Tibial artery (tissue), 4 donors: ENCODE measurements around the gene ZCCHC14.
"Not testable (repeated sequence)": the region's sequence is repeated elsewhere in the genome, so short reads cannot be mapped to it uniquely, and the experiment has no call there.

Source experiments
- DNase-seq, 2 donors: peaks; one replicate each; pipeline ENCODE4 v3.0.0-alpha.2; 2019
- H3K27ac ChIP-seq, 2 donors: fragments of 200-600 bp; sonication (generic) in 1 of 2; 1 replicate in 1 of 2; 2 replicates in 1 of 2; pipeline ENCODE4 v1.5.1; 2018 to 2019; ENCODE audit warnings: mild to moderate bottlenecking in 1 of 2
- H3K27me3 ChIP-seq, 2 donors: fragments of 200-600 bp; sonication (generic) in 1 of 2; one replicate each; pipeline versions ENCODE4 v1.5.1 to v1.6.0; 2016 to 2019
- H3K36me3 ChIP-seq, 3 donors: fragments of 200-600 bp; sonication (generic) in 2 of 3; one replicate each; pipeline ENCODE4 v1.5.1; 2016 to 2019; ENCODE audit warnings: mild to moderate bottlenecking in 2 of 3
- H3K4me1 ChIP-seq, 4 donors: fragments of 200-600 bp; sonication (generic) in 2 of 4; 1 replicate in 3 of 4; 2 replicates in 1 of 4; pipeline ENCODE4 v1.5.1; 2016 to 2019
- H3K4me3 ChIP-seq, 2 donors: fragments of 200-600 bp; sonication (generic) in 1 of 2; 1 replicate in 1 of 2; 2 replicates in 1 of 2; pipeline ENCODE4 v1.5.1; 2018 to 2019; ENCODE audit warnings: mild to moderate bottlenecking in 2 of 2
- H3K9me3 ChIP-seq, 3 donors: fragments of 200-600 bp; sonication (generic) in 1 of 3; one replicate each; pipeline ENCODE4 v1.5.1; 2016 to 2019
- intact Hi-C: fragments of 100-400 bp; cut with DNase I; formaldehyde crosslinking; loops from one replicate; pipeline ENCODE4 v1.15.0; 2023; ENCODE audit warnings: low total_unique reads
- TF ChIP-seq, protein P1 (sequence below), 2 experiments: fragments of 200-600 bp in 1 of 2; fragments of 450-650 bp in 1 of 2; IDR thresholded peaks; one replicate each; pipeline ENCODE4 v1.5.1; 2017 to 2019; ENCODE audit warnings: antibody characterized with exemption in 2 of 2, mild to moderate bottlenecking in 1 of 2, moderate library complexity in 1 of 2

The ZCCHC14 gene

DNA sequence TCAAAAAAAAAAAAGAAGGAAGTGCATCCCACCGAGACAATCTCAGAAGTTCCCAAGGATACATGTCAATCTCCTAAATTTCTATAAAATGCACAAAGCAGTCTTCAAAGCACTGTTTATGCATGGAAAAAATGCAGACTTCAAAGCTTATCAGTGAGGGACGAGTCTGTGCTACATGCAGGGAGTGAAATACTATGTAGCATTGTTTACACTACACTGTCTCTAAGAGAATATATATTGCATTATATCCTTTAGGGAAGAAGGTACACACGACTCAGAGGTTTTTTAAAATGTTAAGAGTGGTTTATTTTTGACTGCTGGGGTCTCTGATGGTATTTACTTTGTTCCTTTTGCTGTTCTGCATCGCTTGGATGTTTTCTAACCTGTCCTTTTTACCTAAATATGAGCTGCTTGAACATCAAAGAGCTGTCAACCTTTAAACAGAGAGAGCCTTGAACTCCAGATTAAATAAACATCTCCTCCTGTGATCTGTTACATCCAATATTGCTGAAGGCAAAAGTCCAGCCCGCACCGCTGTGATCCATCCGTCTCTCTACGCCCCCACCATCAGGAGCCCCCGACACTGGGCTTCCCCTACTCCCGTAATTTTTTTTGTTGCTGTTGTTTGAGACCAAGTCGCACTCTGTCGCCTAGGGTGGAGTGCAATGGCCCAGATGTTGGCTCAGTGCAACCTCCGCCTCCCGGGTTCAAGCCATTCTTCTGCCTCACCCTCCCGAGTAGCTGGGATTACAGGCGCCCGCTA lies 110.6 kb downstream of the ZCCHC14 start:
- Histone ChIP-seq H3K27me3 (no peaks in the 10 kb centered on the region), H3K4me1 (peaks cover 0 to 59% (median 42%) of the 10 kb centered on the region in 4 donors), H3K27ac (peak overlapping the region; percentile 87 to 97), H3K9me3 (no peaks in the 10 kb centered on the region), H3K36me3 (no peaks in the 10 kb centered on the region), H3K4me3 (peak overlapping the region; percentile 73 to 95)
- TF ChIP-seq, protein P1, sequence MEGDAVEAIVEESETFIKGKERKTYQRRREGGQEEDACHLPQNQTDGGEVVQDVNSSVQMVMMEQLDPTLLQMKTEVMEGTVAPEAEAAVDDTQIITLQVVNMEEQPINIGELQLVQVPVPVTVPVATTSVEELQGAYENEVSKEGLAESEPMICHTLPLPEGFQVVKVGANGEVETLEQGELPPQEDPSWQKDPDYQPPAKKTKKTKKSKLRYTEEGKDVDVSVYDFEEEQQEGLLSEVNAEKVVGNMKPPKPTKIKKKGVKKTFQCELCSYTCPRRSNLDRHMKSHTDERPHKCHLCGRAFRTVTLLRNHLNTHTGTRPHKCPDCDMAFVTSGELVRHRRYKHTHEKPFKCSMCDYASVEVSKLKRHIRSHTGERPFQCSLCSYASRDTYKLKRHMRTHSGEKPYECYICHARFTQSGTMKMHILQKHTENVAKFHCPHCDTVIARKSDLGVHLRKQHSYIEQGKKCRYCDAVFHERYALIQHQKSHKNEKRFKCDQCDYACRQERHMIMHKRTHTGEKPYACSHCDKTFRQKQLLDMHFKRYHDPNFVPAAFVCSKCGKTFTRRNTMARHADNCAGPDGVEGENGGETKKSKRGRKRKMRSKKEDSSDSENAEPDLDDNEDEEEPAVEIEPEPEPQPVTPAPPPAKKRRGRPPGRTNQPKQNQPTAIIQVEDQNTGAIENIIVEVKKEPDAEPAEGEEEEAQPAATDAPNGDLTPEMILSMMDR (IDR thresholded peaks at IDR 0.05): no peak
- intact Hi-C loops: loop anchor here (5.0 to 10.0 kb wide), 3 partner anchors 65 to 1827 kb away; partner anchors contain the start of gene C16orf95
- no peak for DNase-seq

DNA sequence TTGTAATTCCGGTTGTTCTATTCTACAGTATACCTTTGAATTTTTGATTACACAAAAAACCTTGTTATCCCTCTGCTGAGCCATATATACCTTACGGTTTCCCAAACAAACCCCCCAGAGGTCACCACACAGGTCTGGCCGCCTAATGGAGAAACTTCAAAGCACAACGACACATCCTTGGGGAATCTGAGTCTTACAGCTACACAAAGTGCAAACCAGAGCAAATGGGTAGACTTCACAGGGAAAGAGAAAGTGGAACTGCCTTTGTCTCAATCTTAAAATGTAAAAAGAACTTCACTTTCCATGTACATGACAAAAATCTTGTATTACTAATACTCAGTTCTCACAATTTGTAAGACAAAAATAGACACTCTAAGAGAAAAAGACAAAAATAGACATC lies 111.9 kb downstream of the ZCCHC14 start:
- Histone ChIP-seq H3K36me3 (no peaks in the 10 kb centered on the region), H3K27ac (peak overlapping the region; percentile 87 to 97), H3K9me3 (no peaks in the 10 kb centered on the region), H3K27me3 (no peaks in the 10 kb centered on the region), H3K4me1 (peaks cover 0 to 62% (median 44%) of the 10 kb centered on the region in 4 donors), H3K4me3 (peak overlapping the region; percentile 73 to 95)
- no peak for DNase-seq
- intact Hi-C loops: loop anchor here (5.0 to 10.0 kb wide), 3 partner anchors 64 to 1826 kb away; partner anchors contain the start of gene C16orf95
- TF ChIP-seq, protein P1 (IDR thresholded peaks at IDR 0.05): no peak

DNA sequence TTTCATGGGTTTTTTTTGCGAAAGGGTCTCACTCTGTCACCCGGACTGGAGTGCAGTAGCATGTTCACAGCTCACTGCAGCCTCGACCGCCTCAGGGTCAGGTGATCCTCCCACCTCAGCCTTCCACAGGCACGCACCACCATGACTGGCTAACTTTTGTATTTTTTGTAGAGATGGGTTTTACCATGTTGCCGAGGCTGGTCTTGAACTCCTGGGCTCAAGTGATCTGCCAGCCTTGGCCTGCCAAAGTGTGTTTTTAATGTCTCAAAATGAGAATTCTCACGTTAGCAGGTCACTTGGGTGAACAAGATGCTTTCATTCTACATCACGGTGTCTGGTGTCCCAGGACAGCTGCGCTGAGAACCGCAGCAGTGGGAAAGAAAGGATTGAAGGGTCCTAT lies 112.4 kb downstream of the ZCCHC14 start:
- intact Hi-C loops: loop anchor here (5.0 to 10.0 kb wide), 3 partner anchors 63 to 1826 kb away; partner anchors contain the start of gene C16orf95
- H3K4me3 ChIP-seq: peak overlapping the region; percentile 73 to 95
- no peak for DNase-seq
- peak overlapping the region; percentile 87 to 97 for H3K27ac ChIP-seq
- H3K36me3 ChIP-seq: no peaks in the 10 kb centered on the region
- TF ChIP-seq, protein P1 (IDR thresholded peaks at IDR 0.05): no peak
- H3K4me1 ChIP-seq: peaks cover 0 to 67% (median 48%) of the 10 kb centered on the region in 4 donors
- no peaks in the 10 kb centered on the region for H3K27me3 ChIP-seq
- no peaks in the 10 kb centered on the region for H3K9me3 ChIP-seq

DNA sequence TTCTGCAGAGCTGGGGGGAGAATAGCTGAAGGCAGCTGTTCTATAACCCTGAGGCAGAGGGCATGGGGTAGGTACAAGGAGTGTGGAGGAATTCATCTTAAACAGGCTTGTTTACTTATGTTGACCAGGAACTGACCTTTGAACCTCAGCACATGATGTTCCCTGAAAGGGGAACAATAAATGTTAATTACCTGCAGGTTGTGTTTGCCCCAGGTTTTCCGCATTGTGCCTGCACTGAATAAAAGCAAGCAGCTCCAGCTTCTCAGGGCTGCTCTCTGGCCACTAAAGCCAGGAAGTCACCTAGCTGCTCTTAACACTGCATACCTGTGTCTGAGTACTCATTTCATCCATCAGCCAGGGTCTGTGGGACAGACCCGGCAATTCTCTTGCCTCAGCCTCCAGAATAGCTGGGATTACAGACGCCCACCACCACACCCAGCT lies 113.5 kb downstream of the ZCCHC14 start:
- Histone ChIP-seq H3K4me1 (peaks cover 0 to 70% (median 48%) of the 10 kb centered on the region in 4 donors), H3K27ac (peak overlapping the region in 1 of 2 donors; percentile 97)
- intact Hi-C loops: not testable (repeated sequence)

DNA sequence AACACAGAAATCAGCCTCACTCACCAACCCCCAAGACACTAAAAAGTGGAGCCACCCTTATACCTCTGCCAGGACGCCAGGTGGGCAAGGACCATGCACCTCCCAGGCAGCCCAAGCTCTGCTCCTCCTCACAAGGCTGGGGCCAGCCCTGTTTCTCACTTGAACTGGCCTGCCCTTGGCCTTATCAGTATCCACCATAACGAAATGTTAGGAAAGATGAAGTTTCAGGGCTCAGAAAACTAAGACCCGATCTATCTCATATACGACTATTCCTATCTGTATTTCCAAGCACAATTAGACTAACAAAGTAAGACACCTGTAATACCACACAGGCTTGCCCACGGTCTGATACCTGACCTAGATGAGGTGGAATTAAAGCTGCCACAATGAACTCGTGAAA lies 116.2 kb downstream of the ZCCHC14 start:
- DNase-seq: no peak
- Histone ChIP-seq H3K36me3 (no peaks in the 10 kb centered on the region), H3K27ac (peak overlapping the region in 1 of 2 donors; percentile 29), H3K27me3 (no peaks in the 10 kb centered on the region), H3K4me1 (peaks cover 0 to 65% (median 40%) of the 10 kb centered on the region in 4 donors), H3K9me3 (no peaks in the 10 kb centered on the region), H3K4me3 (no peak overlapping the region)
- intact Hi-C loops: no loop called here
- TF ChIP-seq, protein P1 (IDR thresholded peaks at IDR 0.05): no peak

More for the DNA sequence above, 113.5 kb downstream of the ZCCHC14 start:
- H3K9me3 ChIP-seq, H3K27me3 ChIP-seq, H3K36me3 ChIP-seq, H3K4me3 ChIP-seq, DNase-seq: not testable (repeated sequence)
